Endothelial cell of umbilical vein (primary cell): ENCODE measurements around the gene COL5A1. TPM values are rescaled to one million over a fixed set of nuclear protein-coding genes. Genes with fewer than 3 reads are reported as not detected.

Experiments used
- BruUV-seq: library from RNA; stranded (reverse); fragments of 400-500 nt; replicated peaks from 2 replicates; lab custom pipeline; 2021; lab: Mats Ljungman, UMichigan
- CTCF ChIA-PET: fragments of 300-600, 350-600 bp; sonication (Branson Sonifier 250); formaldehyde crosslinking; loops from one replicate; lab custom pipeline; 2021; ENCODE audit warnings: antibody characterized with exemption, inconsistent platforms; lab: Charles Lee
- POLR2A ChIA-PET: fragments of 300-600, 350-600 bp; sonication (Branson Sonifier 250); formaldehyde crosslinking; loops from one replicate; lab custom pipeline; 2021; ENCODE audit warnings: antibody characterized with exemption, inconsistent platforms; lab: Charles Lee
- DNase-seq: peaks from one replicate; pipeline ENCODE4 v3.0.0-alpha.2; 2011; ENCODE audit warnings: low read depth, low spot score
- FAIRE-seq: peaks from 2 replicates; lab custom pipeline; 2011; peaks lifted over from hg19 to GRCh38; lab: Jason Lieb, UNC
- H2AFZ ChIP-seq: 2 replicates; pipeline ENCODE4 v1.6.0; 2012; ENCODE audit warnings: low read depth, low read length, control low read depth, inconsistent platforms
- H3K27ac ChIP-seq: 2 replicates; pipeline ENCODE4 v1.5.1; 2011; ENCODE audit warnings: low read depth, mild to moderate bottlenecking, control low read depth, low read length, moderate library complexity; ENCODE audit not compliant: insufficient read depth
- H3K27me3 ChIP-seq, 2 experiments: 2 replicates each; pipeline versions ENCODE4 v1.6.0 to v1.6.1; 2011; ENCODE audit warnings: low read length in 2 of 2, mixed read lengths in 1 of 2; ENCODE audit not compliant: control insufficient read depth in 2 of 2, insufficient read depth in 2 of 2
- H3K36me3 ChIP-seq, 2 experiments: 2 replicates in 1 of 2; 3 replicates in 1 of 2; pipeline ENCODE4 v1.5.1; 2011; ENCODE audit warnings: low read length in 2 of 2, mild to moderate bottlenecking in 1 of 2, moderate library complexity in 1 of 2; ENCODE audit not compliant: control insufficient read depth in 2 of 2, insufficient read depth in 2 of 2; ENCODE audit errors: extremely low read depth in 1 of 2
- H3K4me1 ChIP-seq: 3 replicates; pipeline ENCODE4 v1.5.1; 2011; ENCODE audit warnings: mild to moderate bottlenecking, low read length; ENCODE audit not compliant: control insufficient read depth, insufficient read depth; ENCODE audit errors: extremely low read depth
- H3K4me2 ChIP-seq: 2 replicates; pipeline ENCODE4 v1.6.1; 2011; ENCODE audit warnings: low read length, control low read depth, mixed read lengths; ENCODE audit not compliant: insufficient read depth
- H3K4me3 ChIP-seq, 3 experiments: fragments of 200-600 bp in 1 of 3; sonication (generic), shearing (Covaris generic) in 1 of 3; replicated peaks in 1 of 3; 2 replicates each; pipeline ENCODE4 v1.5.1; 2011 to 2016; ENCODE audit warnings: control low read depth in 3 of 3, low read length in 3 of 3, mild to moderate bottlenecking in 2 of 3, inconsistent platforms in 1 of 3, low read depth in 1 of 3, moderate library complexity in 1 of 3; ENCODE audit not compliant: insufficient read depth in 1 of 3
- H3K79me2 ChIP-seq: 2 replicates; pipeline ENCODE4 v1.6.0; 2012; ENCODE audit warnings: low read length, inconsistent platforms; ENCODE audit not compliant: control insufficient read depth, insufficient read depth
- H3K9ac ChIP-seq: replicated peaks from 2 replicates; pipeline ENCODE3; 2011; ENCODE audit warnings: low read length, control low read depth; ENCODE audit not compliant: insufficient read depth; ENCODE audit errors: extremely low read depth
- H3K9me1 ChIP-seq: replicated peaks from 3 replicates; pipeline ENCODE4 v1.6.0; 2011; ENCODE audit warnings: mild to moderate bottlenecking, low read length; ENCODE audit not compliant: control insufficient read depth, insufficient read depth; ENCODE audit errors: extremely low read depth
- H3K9me3 ChIP-seq: replicated peaks from 2 replicates; pipeline ENCODE4 v1.5.1; 2012; ENCODE audit warnings: low read length, inconsistent platforms; ENCODE audit not compliant: control insufficient read depth, insufficient read depth
- H4K20me1 ChIP-seq: replicated peaks from 2 replicates; pipeline ENCODE3; 2011; ENCODE audit warnings: mild to moderate bottlenecking, low read length; ENCODE audit not compliant: control insufficient read depth, insufficient read depth; ENCODE audit errors: extremely low read depth
- CTCF ChIP-seq, 2 donors: IDR thresholded peaks; 1 replicate in 1 of 2; 2 replicates in 1 of 2; pipeline ENCODE4 v1.5.1; 2011; ENCODE audit warnings: low read length in 2 of 2, mild to moderate bottlenecking in 2 of 2, moderate library complexity in 2 of 2, control low read depth in 1 of 2, inconsistent platforms in 1 of 2, low read depth in 1 of 2; ENCODE audit not compliant: insufficient read depth in 1 of 2; ENCODE audit errors: extremely low read depth in 1 of 2
- EZH2 ChIP-seq: IDR thresholded peaks from 2 replicates; pipeline ENCODE4 v1.6.1; 2012; ENCODE audit warnings: borderline replicate concordance, low read depth, mild to moderate bottlenecking, moderate library complexity, low read length, inconsistent platforms; ENCODE audit not compliant: severe bottlenecking
- FOS ChIP-seq: IDR thresholded peaks from 2 replicates; pipeline ENCODE4 v1.6.1; 2011; ENCODE audit warnings: mild to moderate bottlenecking, low read length, moderate library complexity, borderline replicate concordance; ENCODE audit not compliant: insufficient read depth
- GATA2 ChIP-seq: IDR thresholded peaks from 2 replicates; pipeline ENCODE4 v1.7.0; 2011; ENCODE audit warnings: low read depth, mild to moderate bottlenecking, moderate library complexity, mixed read lengths, low read length; ENCODE audit not compliant: insufficient read length, insufficient read depth
- JUN ChIP-seq: IDR thresholded peaks from 2 replicates; pipeline ENCODE4 v1.6.1; 2011; ENCODE audit warnings: borderline replicate concordance, low read depth; ENCODE audit not compliant: insufficient read length, insufficient read depth
- MAX ChIP-seq: IDR thresholded peaks from 2 replicates; pipeline ENCODE4 v1.6.1; 2011; ENCODE audit not compliant: insufficient read depth, insufficient read length
- MYC ChIP-seq: IDR thresholded peaks from one replicate; pipeline ENCODE4 v1.6.1; 2011; ENCODE audit warnings: mild to moderate bottlenecking, low read depth, low read length
- POLR2A ChIP-seq: IDR thresholded peaks from 2 replicates; pipeline ENCODE4 v1.6.1; 2012; ENCODE audit warnings: low read depth, mild to moderate bottlenecking, control low read depth, low read length
- POLR2AphosphoS5 ChIP-seq: IDR thresholded peaks from 2 replicates; pipeline ENCODE4 v1.6.1; 2012; ENCODE audit warnings: low read depth, mild to moderate bottlenecking, control low read depth, low read length, moderate library complexity; ENCODE audit not compliant: insufficient read depth
- dilution Hi-C: fragments of 300-500 bp; cut with MboI; formaldehyde crosslinking; loops from one replicate; pipeline ENCODE4 v1.15.0; 2019; ENCODE audit warnings: low sequenced_read_pairs; ENCODE audit not compliant: extremely low pct_ligation_motif_present
- intact Hi-C: fragments of 100-400 bp; cut with micrococcal nuclease; formaldehyde crosslinking; loops from one replicate; pipeline ENCODE4 v1.10.0; 2022
- polyA plus RNA-seq, 4 experiments: library from polyadenylated mRNA; depleted of rRNA in 3 of 4; stranded (reverse) in 3 of 4; unstranded in 1 of 4; fragments of >200 nt; gene quantifications; 2 replicates each; pipeline versions ENCODE4 v1.2.1 to v1.2.3, GENCODE V29; 2011 to 2012; ENCODE audit warnings: missing spikeins in 1 of 4
- total RNA-seq: library from RNA; stranded (reverse); gene quantifications from 2 replicates; pipeline ENCODE4 v1.2.3, GENCODE V29; 2021

The COL5A1 gene
- total and polyA plus RNA-seq, 2 donors (not counting 3 experiments of a cell fraction or from before 2014, with no cell fraction given) = 97.4 to 175 TPM

- FAIRE-seq = no peak
- CTCF ChIA-PET = no interaction called here
Observed at GRCh38 chr9:134630861-134631260, 10.7 kb upstream of the COL5A1 start.

More at GRCh38 chr9:134630861-134631260, 10.7 kb upstream of the COL5A1 start:
- Histone ChIP-seq H3K27ac (no peak overlapping the region), H3K9ac (no peak overlapping the region), H3K4me3 (no peak overlapping the region), H4K20me1 (no peaks in the 10 kb centered on the region), H3K27me3 (no peaks in the 10 kb centered on the region), H3K4me1 (peaks cover 7% of the 10 kb centered on the region), H3K9me3 (no peaks in the 10 kb centered on the region), H2AFZ (no peak overlapping the region), H3K4me2 (no peak overlapping the region), H3K79me2 (no peaks in the 10 kb centered on the region), H3K9me1 (no peaks in the 10 kb centered on the region), H3K36me3 (no peaks in the 10 kb centered on the region)
- TF ChIP-seq FOS (no peak), JUN (no peak), CTCF (IDR thresholded peaks at IDR 0.05; ENCODE audit: extremely low read depth in 1 of 2, insufficient read depth in 1 of 2, low read depth in 1 of 2, low read length in 2 of 2) (no peak), GATA2 (no peak), POLR2A (no peak), MAX (no peak), POLR2AphosphoS5 (no peak), MYC (no peak), EZH2 (no peak)
- POLR2A ChIA-PET = no interaction called here
- dilution Hi-C loops (no loop called here), intact Hi-C loops (no loop called here)
- BruUV-seq = no TSS peak
- DNase-seq = no peak
